ENCODE data around the gene PAWR. TPM values are rescaled to one million over a fixed set of nuclear protein-coding genes. Genes with fewer than 3 reads are reported as not detected.
"Not testable (repeated sequence)": the region's sequence is repeated elsewhere in the genome, so short reads cannot be mapped to it uniquely, and the experiment has no call there.

The PAWR gene
- total RNA-seq, 1 donor from 2014 or later, result 69.2 TPM

- no peaks in the 10 kb centered on the region for H3K27me3 ChIP-seq (ENCODE audit: control insufficient read depth, insufficient read depth, low read length)
- FAIRE-seq, result no peak
- H3K4me3 ChIP-seq (ENCODE audit: low read depth, low read length), result no peak overlapping the region
- DNase-seq (ENCODE audit: low read depth), result peak; percentile 98
- no peak for TF ChIP-seq CTCF (IDR thresholded peaks at IDR 0.05; ENCODE audit: insufficient read depth, low read length, severe bottlenecking)
- H3K36me3 ChIP-seq (ENCODE audit: control insufficient read depth, insufficient read depth, low read length), result peaks cover 1% of the 10 kb centered on the region
These were observed 143.6 kb downstream of the PAWR start for GRCh38 chr12:79547044-79547734.

- DNase-seq (ENCODE audit: low read depth), result no peak
- no peak for TF ChIP-seq CTCF (IDR thresholded peaks at IDR 0.05; ENCODE audit: insufficient read depth, low read length, severe bottlenecking)
These were observed 144.2 kb downstream of the PAWR start for GRCh38 chr12:79546466-79547043.

GRCh38 chr12:79544439-79544838, 146.3 kb downstream of the PAWR start:
- not testable (repeated sequence) for H3K27me3 ChIP-seq (ENCODE audit: control insufficient read depth, insufficient read depth, low read length); FAIRE-seq; DNase-seq (ENCODE audit: low read depth); H3K4me3 ChIP-seq (ENCODE audit: low read depth, low read length); H3K36me3 ChIP-seq (ENCODE audit: control insufficient read depth, insufficient read depth, low read length)

More at GRCh38 chr12:79546466-79547043, 144.2 kb downstream of the PAWR start:
- H3K36me3 ChIP-seq (ENCODE audit: control insufficient read depth, insufficient read depth, low read length), result no peaks in the 10 kb centered on the region
- H3K4me3 ChIP-seq (ENCODE audit: low read depth, low read length), result no peak overlapping the region
- H3K27me3 ChIP-seq (ENCODE audit: control insufficient read depth, insufficient read depth, low read length), result no peaks in the 10 kb centered on the region
- no peak for FAIRE-seq

- Histone ChIP-seq H3K4me3 (ENCODE audit: low read depth, low read length) (no peak overlapping the region), H3K27me3 (ENCODE audit: control insufficient read depth, insufficient read depth, low read length) (no peaks in the 10 kb centered on the region), H3K36me3 (ENCODE audit: control insufficient read depth, insufficient read depth, low read length) (peaks cover 1% of the 10 kb centered on the region)
- no peak for FAIRE-seq
- DNase-seq (ENCODE audit: low read depth), result no peak
- TF ChIP-seq CTCF (IDR thresholded peaks at IDR 0.05; ENCODE audit: insufficient read depth, low read length, severe bottlenecking), result no peak
These were observed 153.1 kb downstream of the PAWR start for GRCh38 chr12:79537675-79538074.

GRCh38 chr12:79535751-79536150, 155.0 kb downstream of the PAWR start:
- DNase-seq (ENCODE audit: low read depth) (no peak), FAIRE-seq (no peak)
- Histone ChIP-seq H3K27me3 (ENCODE audit: control insufficient read depth, insufficient read depth, low read length) (no peaks in the 10 kb centered on the region), H3K4me3 (ENCODE audit: low read depth, low read length) (no peak overlapping the region), H3K36me3 (ENCODE audit: control insufficient read depth, insufficient read depth, low read length) (peaks cover 1% of the 10 kb centered on the region)
- TF ChIP-seq CTCF (IDR thresholded peaks at IDR 0.05; ENCODE audit: insufficient read depth, low read length, severe bottlenecking), result no peak

Other genes starting within 250 kb of the PAWR start
- 56.9 and 86.9 TPM in 2 replicates for gene PPP1R12A, start 244.1 kb upstream of the PAWR start, total RNA-seq